Kasumi-1 (cell line): Measurements from ENCODE around the gene CLIC3.

Experiments
- DNase-seq, 2 experiments: peaks; one replicate each; lab custom pipeline; 2025; lab: John Stamatoyannopoulos, UW

Gene CLIC3

DNA sequence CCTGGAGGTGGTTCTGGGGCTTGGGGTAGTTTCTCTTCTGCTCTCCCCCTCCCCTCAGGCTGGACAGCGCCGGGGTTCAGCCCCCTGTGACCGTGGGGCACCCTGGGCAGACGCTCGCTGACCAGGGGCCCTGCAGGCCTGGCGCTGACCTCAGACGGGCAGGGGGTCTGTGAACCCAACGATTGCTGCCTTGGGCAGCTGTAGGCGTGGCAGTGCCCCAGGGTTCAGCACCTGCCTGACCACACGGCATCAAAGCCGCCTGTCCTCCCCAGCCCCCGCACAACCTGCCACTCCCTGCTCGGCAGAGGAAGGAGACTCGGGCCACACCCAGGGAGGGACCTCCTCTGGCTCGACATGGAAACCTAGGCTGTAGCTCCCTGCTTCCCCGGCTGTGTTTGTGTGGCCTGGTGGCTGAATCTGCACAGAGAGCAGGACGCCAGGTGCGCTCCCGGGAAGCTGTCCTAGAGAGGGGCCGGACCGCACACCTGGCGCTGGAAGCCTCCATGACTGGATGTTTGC lies 32.1 kb downstream of the CLIC3 start:
- DNase-seq, result no peak

DNA sequence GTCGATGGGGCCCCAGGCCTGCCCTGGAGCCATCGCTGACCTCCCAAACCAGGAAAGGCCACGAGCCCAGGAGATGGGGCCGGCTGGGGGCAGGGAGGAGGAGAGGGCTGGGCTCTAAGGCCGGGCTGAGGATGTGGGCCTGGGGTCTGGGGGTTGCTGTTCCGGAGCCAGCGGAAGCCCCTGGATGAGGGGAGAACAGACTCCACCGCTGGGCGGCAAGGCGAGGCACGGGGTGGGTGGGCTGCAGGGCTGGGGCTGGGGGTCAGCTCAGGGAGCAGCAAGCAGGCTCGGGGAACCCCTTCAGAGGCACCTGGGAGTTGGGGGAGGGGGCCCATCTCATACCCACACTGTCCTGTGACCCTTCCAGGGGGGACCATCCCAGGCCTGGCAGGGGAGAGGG lies 32.6 kb downstream of the CLIC3 start:
- DNase-seq, result no peak

DNA sequence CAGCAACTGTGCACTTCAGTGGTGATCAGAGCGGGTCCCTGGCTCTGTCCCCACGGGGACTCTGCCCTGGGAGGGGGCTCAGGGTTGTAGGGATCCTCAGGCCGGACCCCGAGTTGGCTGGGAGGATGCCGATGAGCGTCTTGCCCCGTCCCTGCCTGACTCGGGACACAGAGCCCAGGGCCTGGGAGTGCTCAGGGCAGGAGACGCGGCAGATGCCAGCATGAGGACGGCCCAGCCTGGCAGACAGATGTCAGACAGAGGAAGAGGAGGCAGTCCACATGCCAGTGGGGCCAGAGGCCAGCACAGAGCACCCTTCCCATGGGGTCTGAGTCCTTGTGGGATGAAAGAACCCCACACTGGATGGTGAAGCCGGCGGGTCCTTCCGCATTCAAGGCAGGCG lies 33.0 kb downstream of the CLIC3 start:
- no peak for DNase-seq

- no peak for DNase-seq
Measured at GRCh38 chr9:136962701-136963248, 33.6 kb downstream of the CLIC3 start.

DNA sequence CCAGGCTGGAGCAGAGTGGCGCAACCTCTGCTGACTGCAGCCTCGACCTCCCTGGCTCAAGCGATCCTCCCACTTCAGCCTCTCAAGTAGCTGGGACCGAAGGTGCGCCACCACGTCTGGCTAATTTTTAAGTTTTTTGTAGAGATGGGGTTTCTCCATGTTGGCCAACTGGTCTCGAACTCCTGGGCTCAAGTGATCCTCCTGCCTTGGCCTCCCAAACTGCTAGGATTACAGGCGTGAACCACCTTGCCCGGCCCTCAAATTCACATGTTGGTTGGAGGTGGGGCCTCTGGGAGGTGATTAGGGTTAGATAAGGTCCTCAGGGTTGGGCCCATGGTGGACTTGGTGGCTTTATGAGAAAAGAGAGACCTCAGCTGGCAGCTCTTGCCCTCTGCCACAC lies 34.2 kb downstream of the CLIC3 start:
- DNase-seq, result no peak

GRCh38 chr9:136961279-136962065 lies 34.9 kb downstream of the CLIC3 start:
- DNase-seq, result no peak

DNA sequence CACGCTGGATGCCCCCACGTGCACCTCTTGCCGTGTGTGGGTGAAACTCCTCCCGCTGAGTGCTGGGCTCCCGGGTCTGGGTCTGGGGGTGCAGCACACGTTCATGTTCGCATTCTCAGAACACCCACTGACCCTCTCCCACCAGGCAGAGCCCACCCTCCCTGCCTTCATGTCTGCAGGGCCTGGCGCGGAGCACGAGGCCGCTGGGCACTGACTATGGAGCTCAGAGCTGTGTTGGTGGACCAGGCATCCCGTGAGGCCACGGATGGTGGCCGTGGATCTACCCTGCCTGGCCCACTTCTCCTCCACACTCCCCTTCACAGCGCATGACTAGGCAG lies 35.5 kb downstream of the CLIC3 start:
- DNase-seq, result no peak

DNA sequence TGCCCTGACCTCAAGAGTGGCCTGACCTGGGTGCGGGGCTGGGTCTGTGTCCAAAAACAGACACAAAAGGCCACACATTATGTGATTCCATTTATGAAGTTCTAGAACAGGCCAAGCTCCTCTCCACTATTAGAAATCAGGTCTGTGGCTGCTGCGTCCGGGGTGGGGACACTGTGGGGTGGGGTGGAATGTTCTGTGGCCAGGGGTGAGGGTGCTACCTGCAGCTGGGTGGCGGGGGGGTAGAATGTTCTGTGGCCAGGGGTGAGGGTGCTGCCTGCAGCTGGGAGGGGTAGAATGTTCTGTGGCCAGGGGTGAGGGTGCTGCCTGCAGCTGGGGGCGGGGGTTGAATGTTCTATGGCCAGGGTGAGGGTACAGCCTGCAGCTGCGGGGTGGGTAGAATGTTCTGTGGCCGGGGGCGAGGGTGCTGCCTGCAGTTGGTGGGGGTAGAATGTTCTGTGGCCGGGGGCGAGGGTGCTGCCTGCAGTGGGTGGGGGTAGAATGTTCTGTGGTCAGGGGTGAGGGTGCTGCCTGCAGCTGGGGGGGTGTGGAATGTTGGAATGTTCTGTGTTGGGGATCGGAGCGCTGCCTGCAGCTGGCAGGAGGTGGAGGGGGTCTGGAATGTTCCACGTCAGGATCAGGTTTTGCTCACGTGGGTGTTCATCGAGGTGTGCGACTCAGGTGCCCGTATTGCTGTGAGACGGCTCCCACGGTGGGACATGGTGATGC lies 36.0 kb downstream of the CLIC3 start:
- no peak for DNase-seq

- DNase-seq, result no peak
Measured at GRCh38 chr9:136958898-136959850, 37.2 kb downstream of the CLIC3 start.

DNA sequence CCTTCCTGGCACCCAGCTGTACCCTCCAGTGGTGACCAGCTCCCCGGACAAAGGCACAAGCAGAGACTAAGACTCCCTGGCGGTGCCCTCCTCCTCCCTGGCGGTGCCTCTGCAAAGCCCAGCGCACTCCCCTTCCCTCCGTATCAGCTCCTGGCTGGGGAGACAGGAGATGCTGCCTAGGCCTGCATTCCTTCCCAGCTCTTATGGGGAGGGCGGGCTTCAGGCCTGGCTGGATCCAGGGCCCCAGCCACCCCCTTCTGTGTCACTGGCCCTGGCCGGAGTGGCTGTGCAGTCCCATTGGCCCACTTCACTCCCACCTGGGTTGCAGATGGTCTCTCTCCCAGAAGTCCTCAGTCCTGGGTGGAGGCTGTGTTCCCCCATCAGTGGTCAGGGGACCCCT lies 37.9 kb downstream of the CLIC3 start:
- DNase-seq, result no peak

DNA sequence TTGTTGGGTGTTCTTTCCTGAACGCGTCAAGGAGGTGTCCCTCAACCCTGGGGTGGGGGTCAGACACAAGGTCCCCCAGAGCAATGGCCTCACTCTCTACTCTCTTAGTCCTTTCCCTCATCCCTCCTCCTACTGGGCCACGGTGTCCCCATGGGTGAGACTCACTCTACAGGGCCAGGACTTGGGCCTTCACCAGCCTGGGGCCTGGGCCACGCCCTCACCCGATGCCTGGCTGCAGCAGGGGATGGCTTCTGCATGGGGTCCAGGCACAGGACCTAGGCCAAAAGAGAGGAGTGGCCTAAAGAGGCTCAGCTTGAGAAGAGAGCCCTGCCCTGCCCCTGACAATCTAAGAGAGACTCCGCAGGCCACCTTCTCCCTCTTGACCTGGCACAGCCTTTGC lies 38.5 kb downstream of the CLIC3 start:
- no peak for DNase-seq

DNA sequence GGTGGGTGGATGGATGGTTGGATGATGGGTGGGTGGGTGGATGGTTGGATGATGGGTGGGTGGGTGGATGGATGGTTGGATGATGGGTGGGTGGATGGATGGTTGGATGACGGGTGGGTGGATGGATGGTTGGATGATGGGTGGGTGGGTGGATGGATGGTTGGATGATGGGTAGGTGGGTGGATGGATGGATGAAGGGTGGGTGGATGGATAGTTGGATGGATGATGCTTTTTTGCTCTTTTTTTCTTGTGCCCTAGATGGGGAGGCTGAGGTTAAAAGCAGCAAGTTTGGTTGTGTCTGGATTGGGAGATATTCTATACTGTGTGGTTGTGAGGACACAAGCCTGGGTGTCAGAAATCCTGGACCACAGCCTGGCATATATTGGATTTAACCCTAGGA lies 38.9 kb downstream of the CLIC3 start:
- DNase-seq, result no peak

- DNase-seq, result no peak
Measured at GRCh38 chr9:136956604-136957003, 39.8 kb downstream of the CLIC3 start.

DNA sequence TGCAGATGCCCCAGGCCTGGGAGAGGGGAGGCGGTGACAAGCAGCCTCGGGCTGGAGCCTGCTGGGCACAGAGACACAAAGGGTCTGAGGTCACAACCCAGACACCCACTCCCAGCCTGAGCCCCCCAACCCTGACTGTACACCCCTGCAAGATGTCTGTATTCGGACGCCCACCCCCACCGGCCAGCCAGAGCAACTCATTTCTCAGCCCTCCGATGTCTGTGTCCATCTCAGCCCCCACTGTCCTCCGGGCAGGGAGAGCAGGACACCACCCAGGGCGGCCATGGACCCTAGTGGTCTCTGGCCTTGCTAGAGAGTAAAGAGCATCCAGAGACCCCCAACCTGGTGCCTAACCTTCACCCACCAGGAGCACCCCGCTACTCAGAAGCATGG lies 40.4 kb downstream of the CLIC3 start:
- DNase-seq, result no peak

DNA sequence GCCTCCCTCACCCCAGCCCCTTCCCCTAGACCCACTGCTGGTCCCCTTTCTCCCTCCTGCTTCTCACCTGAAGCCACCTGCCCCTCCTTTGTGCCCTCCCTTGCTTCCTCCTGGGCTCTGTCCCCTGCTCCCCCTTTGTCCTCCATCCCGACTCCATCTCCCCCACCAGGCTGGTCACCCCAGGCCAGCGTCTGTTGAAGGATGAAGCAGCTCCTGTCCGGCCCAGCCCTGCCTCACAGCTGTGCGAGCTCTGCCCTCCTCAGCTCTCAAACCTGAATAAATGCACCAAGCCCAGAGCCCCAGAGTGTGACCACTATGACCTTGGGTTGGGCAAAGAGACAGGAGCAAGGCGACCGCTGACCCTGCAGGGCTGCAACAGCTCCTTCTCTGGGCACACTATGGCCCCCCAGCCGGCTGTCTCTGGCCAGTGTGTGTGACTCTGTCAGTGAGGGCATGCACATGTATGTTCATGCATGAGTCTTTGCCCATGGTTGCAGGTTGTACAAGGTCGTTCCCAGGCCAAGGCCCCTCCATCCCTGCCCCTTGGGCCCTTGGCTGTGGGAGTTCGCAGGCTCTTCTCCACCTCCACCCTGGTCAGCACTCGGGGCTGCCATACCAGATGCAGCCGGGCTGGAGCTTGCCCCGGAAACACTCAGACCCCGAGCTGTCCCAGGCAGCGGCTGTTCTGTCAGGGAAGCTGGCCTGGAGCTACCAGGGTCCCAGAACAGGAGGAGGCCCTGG lies 41.0 kb downstream of the CLIC3 start:
- no peak for DNase-seq

- no peak for DNase-seq
Measured at GRCh38 chr9:136954270-136955083, 41.9 kb downstream of the CLIC3 start.

DNA sequence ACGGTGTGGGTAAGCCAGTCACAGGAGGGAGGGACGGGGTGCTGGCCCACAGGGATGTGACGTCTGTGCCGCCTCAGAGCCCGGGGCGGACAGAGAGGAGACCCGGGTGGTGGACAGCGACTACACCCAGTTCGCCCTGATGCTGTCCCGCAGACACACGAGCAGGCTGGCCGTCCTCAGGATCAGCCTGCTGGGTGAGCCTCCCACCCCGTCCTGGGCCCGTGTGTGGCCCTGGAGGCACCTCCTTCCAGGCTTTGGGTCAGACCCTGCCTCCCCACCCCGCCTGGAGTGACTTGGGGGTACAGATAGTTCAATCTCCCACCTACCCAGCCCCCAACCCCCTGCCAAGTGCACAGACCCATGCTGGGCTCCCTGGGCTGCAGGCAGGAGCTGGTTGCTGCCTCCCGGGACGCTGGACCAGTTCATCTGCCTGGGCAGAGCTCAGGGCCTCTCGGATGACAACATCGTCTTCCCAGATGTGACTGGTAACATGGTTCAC lies 42.5 kb downstream of the CLIC3 start:
- no peak for DNase-seq

GRCh38 chr9:136952876-136953770 lies 43.2 kb downstream of the CLIC3 start:
- DNase-seq, result no peak

DNA sequence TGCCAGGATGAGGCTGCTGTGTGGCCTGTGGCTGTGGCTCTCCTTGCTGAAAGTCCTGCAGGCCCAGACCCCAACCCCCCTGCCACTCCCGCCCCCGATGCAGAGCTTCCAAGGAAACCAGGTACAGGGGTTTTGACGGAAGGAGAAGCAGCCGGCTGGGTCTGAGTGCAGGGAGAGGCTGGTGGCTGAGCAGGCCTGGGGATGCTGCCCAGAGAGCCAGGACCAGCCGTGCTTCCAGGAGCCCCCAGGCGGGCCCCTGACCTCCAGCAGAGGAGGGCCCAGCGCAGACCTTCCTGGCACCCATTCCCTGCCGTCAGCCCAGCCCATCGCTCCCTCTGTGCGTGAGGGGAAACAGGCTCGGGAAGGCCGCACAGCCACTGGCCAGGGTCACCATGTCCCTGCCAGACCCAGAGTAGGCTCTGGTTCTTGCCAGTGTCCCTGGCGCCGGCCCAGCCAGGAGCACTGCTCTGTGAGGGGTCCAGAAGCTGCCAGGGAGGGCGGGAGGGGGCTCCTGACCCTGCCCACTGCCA lies 44.0 kb downstream of the CLIC3 start:
- DNase-seq, result no peak
